Adrenal gland (tissue), 5 donors: ENCODE results near the gene ITPR1.

ENCODE experiments used
- CTCF ChIP-seq, 6 experiments: fragments of 450-650 bp in 4 of 6; fragments of 200-600 bp in 2 of 6; sonication (generic) in 1 of 6; IDR thresholded peaks; 1 replicate in 5 of 6; 2 replicates in 1 of 6; pipeline versions ENCODE4 v1.5.1 to v1.8.0; 2016 to 2021; ENCODE audit warnings: antibody characterized with exemption in 6 of 6, mild to moderate bottlenecking in 2 of 6, moderate library complexity in 1 of 6
- POLR2A ChIP-seq, 2 donors: fragments of 450-650 bp; IDR thresholded peaks; one replicate each; pipeline ENCODE4 v1.6.1; 2017; ENCODE audit warnings: antibody characterized with exemption in 2 of 2, mild to moderate bottlenecking in 2 of 2, moderate library complexity in 1 of 2
- donor health status: DM: no; HTN: no; CAD: no.

- TF ChIP-seq CTCF (IDR thresholded peaks at IDR 0.05) = peak in 1 of 6 experiments; percentile 10
- no peak for TF ChIP-seq POLR2A (IDR thresholded peaks at IDR 0.05)
Measured at GRCh38 chr3:4584456-4585249, 91.5 kb downstream of the ITPR1 start.
